GM12875 (cell line): Measurements from ENCODE around the gene PLCD4.

Experiments used
- H3K4me3 ChIP-seq: one replicate; pipeline ENCODE4 v1.5.1; 2011; ENCODE audit warnings: low read depth, low read length, control low read depth
- CTCF ChIP-seq: IDR thresholded peaks from 2 replicates; pipeline ENCODE4 v1.5.1; 2011; ENCODE audit warnings: low read depth, mild to moderate bottlenecking, control low read depth, inconsistent platforms, low read length, moderate library complexity, borderline replicate concordance; ENCODE audit not compliant: insufficient read depth

The PLCD4 gene

GRCh38 chr2:218659988-218660358 is 52.3 kb downstream of the PLCD4 start:
- peak overlapping the region; percentile 77 for H3K4me3 ChIP-seq
- no peak for TF ChIP-seq CTCF

GRCh38 chr2:218662377-218662776 is 54.7 kb downstream of the PLCD4 start:
- H3K4me3 ChIP-seq: no peak overlapping the region
- no peak for TF ChIP-seq CTCF

GRCh38 chr2:218662827-218663226 is 55.1 kb downstream of the PLCD4 start:
- no peak for TF ChIP-seq CTCF
- H3K4me3 ChIP-seq: no peak overlapping the region

GRCh38 chr2:218663901-218664300 is 56.2 kb downstream of the PLCD4 start:
- H3K4me3 ChIP-seq: no peak overlapping the region
- TF ChIP-seq CTCF: no peak

GRCh38 chr2:218664653-218665052 is 57.0 kb downstream of the PLCD4 start:
- TF ChIP-seq CTCF: no peak
- H3K4me3 ChIP-seq: no peak overlapping the region

- no peak for TF ChIP-seq CTCF
- peak overlapping the region; percentile 65 for H3K4me3 ChIP-seq
Observed at GRCh38 chr2:218671097-218671653, 63.5 kb downstream of the PLCD4 start.

GRCh38 chr2:218671654-218672566 is 64.2 kb downstream of the PLCD4 start, which contains the start of the genes RNF25 and STK36:
Gene RNF25 (minus strand): TSS chr2:218672002. CDS start chr2:218671970, 32 bp downstream.
Gene STK36 (plus strand): TSS chr2:218672086. CDS start chr2:218672830, 744 bp downstream.
- peak within 1 kb of the TSS; percentile 65 for H3K4me3 ChIP-seq
- TF ChIP-seq CTCF: no peak
